ENCODE data around the gene ACSM4. TPM values are rescaled to one million over a fixed set of nuclear protein-coding genes. Genes with fewer than 3 reads are reported as not detected.

The ACSM4 gene
- polyA plus RNA-seq, 1 donor (not counting 4 experiments of a cell fraction or from before 2014, with no cell fraction given), result not detected

DNA sequence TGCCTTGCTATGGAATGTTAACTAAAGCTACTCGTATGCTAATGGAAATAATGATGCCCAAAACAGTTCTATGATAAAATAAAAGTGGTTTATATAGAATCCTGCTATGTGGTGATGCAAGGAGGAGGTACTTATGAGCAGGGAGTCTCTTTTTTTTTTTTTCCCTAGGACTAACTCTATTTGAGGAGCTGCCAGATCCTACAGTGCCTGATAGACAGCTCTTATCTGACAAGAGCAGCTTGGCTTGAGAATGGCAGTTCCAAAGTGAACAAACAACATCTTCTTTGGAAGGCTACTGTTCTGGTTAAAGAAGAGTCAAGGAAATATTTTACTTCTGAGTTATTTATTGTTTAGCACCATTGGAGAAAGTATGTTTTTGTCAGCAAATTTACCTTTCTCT, 10.2 kb upstream of the ACSM4 start:
- no peaks in the 10 kb centered on the region for H3K27me3 ChIP-seq (ENCODE audit: control insufficient read depth, extremely low read depth, insufficient read depth, low read length)
- H3K36me3 ChIP-seq (ENCODE audit: control insufficient read depth in 2 of 2, extremely low read depth in 1 of 2, insufficient read depth in 2 of 2, low read length in 2 of 2), result no peaks in the 10 kb centered on the region
- no peaks in the 10 kb centered on the region for H3K4me1 ChIP-seq (ENCODE audit: control insufficient read depth, extremely low read depth, insufficient read depth, low read length)
- DNase-seq (ENCODE audit: low read depth, low spot score) (no peak), FAIRE-seq (no peak)
- H2AFZ ChIP-seq (ENCODE audit: control insufficient read depth, low read length), result no peak overlapping the region
- no peak overlapping the region for H3K4me2 ChIP-seq (ENCODE audit: control insufficient read depth, extremely low read depth, insufficient read depth, low read depth, low read length)
- H4K20me1 ChIP-seq (ENCODE audit: control insufficient read depth, extremely low read depth, insufficient read depth, low read length), result no peaks in the 10 kb centered on the region
- H3K9me3 ChIP-seq (ENCODE audit: control insufficient read depth, low read depth, low read length), result no peaks in the 10 kb centered on the region
- TF ChIP-seq EZH2 (IDR thresholded peaks at IDR 0.05; ENCODE audit: low read length), result no peak
- TF ChIP-seq, protein P1, sequence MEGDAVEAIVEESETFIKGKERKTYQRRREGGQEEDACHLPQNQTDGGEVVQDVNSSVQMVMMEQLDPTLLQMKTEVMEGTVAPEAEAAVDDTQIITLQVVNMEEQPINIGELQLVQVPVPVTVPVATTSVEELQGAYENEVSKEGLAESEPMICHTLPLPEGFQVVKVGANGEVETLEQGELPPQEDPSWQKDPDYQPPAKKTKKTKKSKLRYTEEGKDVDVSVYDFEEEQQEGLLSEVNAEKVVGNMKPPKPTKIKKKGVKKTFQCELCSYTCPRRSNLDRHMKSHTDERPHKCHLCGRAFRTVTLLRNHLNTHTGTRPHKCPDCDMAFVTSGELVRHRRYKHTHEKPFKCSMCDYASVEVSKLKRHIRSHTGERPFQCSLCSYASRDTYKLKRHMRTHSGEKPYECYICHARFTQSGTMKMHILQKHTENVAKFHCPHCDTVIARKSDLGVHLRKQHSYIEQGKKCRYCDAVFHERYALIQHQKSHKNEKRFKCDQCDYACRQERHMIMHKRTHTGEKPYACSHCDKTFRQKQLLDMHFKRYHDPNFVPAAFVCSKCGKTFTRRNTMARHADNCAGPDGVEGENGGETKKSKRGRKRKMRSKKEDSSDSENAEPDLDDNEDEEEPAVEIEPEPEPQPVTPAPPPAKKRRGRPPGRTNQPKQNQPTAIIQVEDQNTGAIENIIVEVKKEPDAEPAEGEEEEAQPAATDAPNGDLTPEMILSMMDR (optimal IDR thresholded peaks at IDR 0.05 in 1 of 3, IDR thresholded peaks at IDR 0.05 in 1 of 3, conservative IDR thresholded peaks at IDR 0.05 in 1 of 3; ENCODE audit: extremely low read depth in 1 of 3, insufficient read depth in 2 of 3, low read length in 3 of 3), result no peak
- H3K79me2 ChIP-seq (ENCODE audit: control insufficient read depth, insufficient read depth, low read length), result no peaks in the 10 kb centered on the region
- no peaks in the 10 kb centered on the region for H3K9me1 ChIP-seq (ENCODE audit: control insufficient read depth, extremely low read depth, insufficient read depth, low read length)
- dilution Hi-C loops (cut with MboI; ENCODE audit: extremely low pct_ligation_motif_present, low sequenced_read_pairs), result no loop called here
- no peak overlapping the region for H3K9ac ChIP-seq (ENCODE audit: control insufficient read depth, extremely low read depth, insufficient read depth, low read length)
- H3K4me3 ChIP-seq (ENCODE audit: control insufficient read depth in 2 of 3, extremely low read depth in 1 of 3, insufficient read depth in 2 of 3, low read depth in 1 of 3, low read length in 3 of 3), result no peak overlapping the region
- H3K27ac ChIP-seq (ENCODE audit: control insufficient read depth, insufficient read depth, low read length), result no peak overlapping the region

DNA sequence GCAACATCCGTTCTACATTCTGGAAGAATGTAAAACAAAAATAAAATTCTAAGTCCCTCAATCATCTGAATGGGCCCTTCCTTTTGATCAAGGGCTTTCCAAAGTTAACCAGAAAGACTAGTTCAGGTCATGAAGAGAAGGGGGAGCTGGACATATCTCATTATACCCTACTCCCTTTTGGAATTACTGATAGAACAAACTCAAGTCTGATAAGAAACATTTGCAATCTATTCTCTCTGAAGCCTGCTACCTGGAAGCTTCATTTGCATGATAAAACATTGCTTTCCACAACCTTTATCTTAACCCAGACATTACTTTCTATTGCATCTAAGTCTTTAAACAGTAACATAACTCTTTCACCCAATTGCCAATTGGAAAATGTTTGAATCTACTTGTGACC, 8.3 kb upstream of the ACSM4 start:
- no peak overlapping the region for H2AFZ ChIP-seq (ENCODE audit: control insufficient read depth, low read length)
- H3K79me2 ChIP-seq (ENCODE audit: control insufficient read depth, insufficient read depth, low read length), result no peaks in the 10 kb centered on the region
- dilution Hi-C loops (cut with MboI; ENCODE audit: extremely low pct_ligation_motif_present, low sequenced_read_pairs), result no loop called here
- DNase-seq (ENCODE audit: low read depth, low spot score) (no peak), FAIRE-seq (no peak)
- H4K20me1 ChIP-seq (ENCODE audit: control insufficient read depth, extremely low read depth, insufficient read depth, low read length), result no peaks in the 10 kb centered on the region
- H3K27me3 ChIP-seq (ENCODE audit: control insufficient read depth, extremely low read depth, insufficient read depth, low read length), result no peaks in the 10 kb centered on the region
- no peaks in the 10 kb centered on the region for H3K9me1 ChIP-seq (ENCODE audit: control insufficient read depth, extremely low read depth, insufficient read depth, low read length)
- no peak overlapping the region for H3K4me2 ChIP-seq (ENCODE audit: control insufficient read depth, extremely low read depth, insufficient read depth, low read depth, low read length)
- no peaks in the 10 kb centered on the region for H3K36me3 ChIP-seq (ENCODE audit: control insufficient read depth in 2 of 2, extremely low read depth in 1 of 2, insufficient read depth in 2 of 2, low read length in 2 of 2)
- no peaks in the 10 kb centered on the region for H3K4me1 ChIP-seq (ENCODE audit: control insufficient read depth, extremely low read depth, insufficient read depth, low read length)
- TF ChIP-seq, protein P1 (optimal IDR thresholded peaks at IDR 0.05 in 1 of 3, IDR thresholded peaks at IDR 0.05 in 1 of 3, conservative IDR thresholded peaks at IDR 0.05 in 1 of 3; ENCODE audit: extremely low read depth in 1 of 3, insufficient read depth in 2 of 3, low read length in 3 of 3), result no peak
- no peak for TF ChIP-seq EZH2 (IDR thresholded peaks at IDR 0.05; ENCODE audit: low read length)
- no peak overlapping the region for H3K4me3 ChIP-seq (ENCODE audit: control insufficient read depth in 2 of 3, extremely low read depth in 1 of 3, insufficient read depth in 2 of 3, low read depth in 1 of 3, low read length in 3 of 3)
- H3K9me3 ChIP-seq (ENCODE audit: control insufficient read depth, low read depth, low read length), result no peaks in the 10 kb centered on the region
- H3K27ac ChIP-seq (ENCODE audit: control insufficient read depth, insufficient read depth, low read length), result no peak overlapping the region
- H3K9ac ChIP-seq (ENCODE audit: control insufficient read depth, extremely low read depth, insufficient read depth, low read length), result no peak overlapping the region

Measured in keratinocyte (primary cell).